Left hindlimb (tissue), 1 donor: ENCODE data around the gene LMO7.

Experiments
- DNase-seq: peaks from one replicate; pipeline ENCODE4 v3.0.0-alpha.2; 2018

Gene LMO7

DNA sequence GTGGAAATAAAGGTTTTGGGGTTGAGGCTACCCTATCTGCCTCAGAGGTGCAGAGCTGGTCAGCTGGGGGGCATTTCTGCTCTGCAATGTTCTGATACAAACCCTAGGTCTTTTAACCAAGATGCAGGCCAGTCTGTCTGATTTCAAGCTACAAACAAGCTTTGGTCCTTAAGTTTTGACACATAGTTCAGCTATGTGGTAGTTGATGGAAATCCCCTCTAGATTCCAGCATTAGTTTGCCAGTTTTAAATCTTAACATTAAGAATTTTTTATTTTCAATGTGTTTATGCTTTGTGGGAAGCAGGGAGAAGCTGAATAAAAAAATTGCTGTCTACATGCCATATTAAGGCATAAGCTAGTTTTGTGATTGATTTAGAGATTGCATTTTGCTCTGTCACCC, 225.7 kb downstream of the LMO7 start:
- DNase-seq: no peak

DNA sequence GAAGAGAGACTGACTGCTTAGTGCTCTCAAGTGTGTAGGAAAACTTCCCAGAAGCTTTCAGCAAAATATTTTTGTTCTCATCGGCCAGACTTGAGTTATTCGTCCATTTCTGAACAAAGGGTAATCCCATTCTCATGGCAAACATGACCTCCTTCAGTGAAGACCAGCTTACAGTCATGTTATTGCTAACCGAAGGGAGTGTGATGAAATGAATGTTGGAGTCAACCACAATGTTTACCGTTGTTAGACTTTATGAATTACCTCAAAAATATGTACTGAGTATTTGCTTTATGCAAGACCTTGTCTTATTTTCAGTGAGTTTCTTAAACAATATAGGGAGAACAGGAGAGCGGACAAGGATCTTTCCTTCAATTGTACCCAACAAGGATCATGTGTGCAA, 228.6 kb downstream of the LMO7 start:
- no peak for DNase-seq

DNA sequence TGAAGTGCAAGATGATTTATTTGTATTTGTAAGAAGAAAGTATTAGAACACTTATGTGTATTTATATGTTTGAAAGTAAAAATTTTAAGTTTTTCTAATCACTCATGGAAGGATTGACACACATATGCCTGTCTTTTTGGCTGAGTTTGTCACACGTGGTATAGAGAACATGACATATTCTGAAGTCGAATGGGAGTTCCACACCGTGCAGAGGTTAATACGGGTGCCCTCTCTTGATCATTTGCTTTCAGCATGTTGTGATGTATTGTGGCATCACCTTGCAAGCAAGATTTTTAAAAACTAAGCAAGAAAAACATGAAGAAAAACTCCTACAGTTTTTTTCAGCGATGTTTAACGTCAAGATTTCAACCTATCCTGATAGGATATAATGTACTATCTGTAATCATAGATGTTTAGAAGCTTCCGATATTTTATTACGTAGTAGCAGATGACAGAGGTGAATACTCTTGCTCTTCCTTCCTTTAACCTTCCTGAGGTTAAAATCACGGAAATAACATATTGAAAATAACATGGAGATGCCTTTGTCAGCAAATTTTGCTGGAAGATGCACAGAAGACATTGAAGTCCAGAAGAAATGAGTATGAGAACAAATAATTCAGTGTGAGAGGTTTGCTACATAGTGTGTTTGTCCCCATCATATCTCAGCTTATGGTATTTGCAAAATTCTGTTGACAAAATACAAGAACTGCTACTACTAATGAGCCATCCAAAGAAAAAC, 231.4 kb downstream of the LMO7 start:
- DNase-seq: no peak

DNA sequence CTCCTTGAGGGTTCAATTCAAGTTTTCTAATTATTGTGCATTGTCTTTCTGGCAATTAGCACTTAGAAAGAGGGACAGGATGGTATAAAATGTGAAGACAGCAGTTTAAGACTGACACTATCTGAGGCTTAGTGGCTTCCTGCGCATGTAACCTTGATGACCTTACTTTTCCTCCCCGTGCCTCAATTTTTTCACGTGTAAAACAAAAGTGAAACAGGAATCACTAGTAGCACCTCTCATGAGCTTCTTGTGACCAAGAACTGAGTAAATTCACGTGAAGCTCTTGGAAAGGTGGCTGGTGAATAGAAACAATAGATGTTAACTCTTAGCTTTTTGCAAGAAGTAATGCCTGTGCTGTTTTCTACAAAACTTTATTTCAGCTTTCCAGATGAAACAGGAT, 233.9 kb downstream of the LMO7 start:
- DNase-seq: no peak

DNA sequence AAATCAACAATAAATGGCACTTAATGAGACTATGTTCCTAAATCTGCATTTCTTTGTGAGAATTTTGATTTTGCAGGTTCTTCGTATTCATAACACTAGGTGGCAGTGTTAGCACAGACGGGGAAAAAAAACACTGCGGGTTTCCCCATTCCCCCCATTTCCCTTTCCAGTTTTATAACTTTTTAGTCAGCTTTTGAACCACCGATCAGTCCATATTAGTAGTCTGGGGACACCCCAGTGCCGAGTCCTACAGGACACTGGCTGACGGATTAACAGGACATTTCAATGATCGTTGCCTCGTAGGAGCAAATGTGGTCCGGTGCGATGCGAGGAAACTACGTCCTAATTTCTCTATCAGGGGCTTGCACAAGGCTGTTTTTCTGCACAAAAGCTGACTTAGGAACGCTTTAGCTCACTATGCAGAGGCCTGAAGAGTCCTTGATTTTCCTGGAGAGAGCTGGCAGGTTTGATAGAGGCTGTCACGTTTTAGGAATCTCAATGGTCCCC, 234.3 kb downstream of the LMO7 start:
- DNase-seq: peak; percentile 67

DNA sequence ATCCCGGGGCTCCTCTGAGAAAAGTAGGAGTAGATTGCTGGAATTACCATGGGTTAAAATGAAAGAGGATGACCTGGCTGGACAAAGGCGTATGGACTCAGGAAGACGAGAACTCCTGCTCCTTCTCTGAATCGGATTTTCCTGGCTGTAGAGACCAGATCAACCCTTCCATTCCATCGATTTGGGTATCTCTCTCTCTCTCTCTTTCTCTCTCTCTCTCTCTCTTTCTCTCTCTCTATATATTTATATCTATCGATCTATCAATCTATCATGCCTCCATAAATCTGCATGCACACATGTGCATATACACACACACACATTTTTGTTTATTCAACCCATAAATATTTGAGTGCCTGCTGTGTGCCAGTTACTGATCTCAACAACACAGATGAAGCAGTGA, 234.9 kb downstream of the LMO7 start:
- no peak for DNase-seq

DNA sequence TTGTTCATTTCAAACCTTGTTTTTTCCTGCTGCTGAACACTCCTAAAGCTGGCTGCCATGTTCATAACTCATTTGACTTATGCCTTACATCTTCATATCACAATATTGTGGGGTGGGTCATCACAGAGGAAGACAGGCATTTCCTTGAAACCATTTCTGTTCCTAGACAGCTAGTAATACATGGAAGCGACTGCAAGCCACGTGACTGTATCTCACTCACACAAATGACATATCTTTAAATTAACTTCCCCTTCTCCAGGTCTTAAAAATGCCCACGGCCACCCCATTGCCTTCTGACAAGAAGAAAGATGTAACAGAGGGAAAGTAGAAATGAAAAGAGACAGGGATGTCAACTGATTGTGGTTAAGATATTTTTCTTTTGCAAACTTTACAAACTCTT, 236.8 kb downstream of the LMO7 start:
- DNase-seq: no peak

DNA sequence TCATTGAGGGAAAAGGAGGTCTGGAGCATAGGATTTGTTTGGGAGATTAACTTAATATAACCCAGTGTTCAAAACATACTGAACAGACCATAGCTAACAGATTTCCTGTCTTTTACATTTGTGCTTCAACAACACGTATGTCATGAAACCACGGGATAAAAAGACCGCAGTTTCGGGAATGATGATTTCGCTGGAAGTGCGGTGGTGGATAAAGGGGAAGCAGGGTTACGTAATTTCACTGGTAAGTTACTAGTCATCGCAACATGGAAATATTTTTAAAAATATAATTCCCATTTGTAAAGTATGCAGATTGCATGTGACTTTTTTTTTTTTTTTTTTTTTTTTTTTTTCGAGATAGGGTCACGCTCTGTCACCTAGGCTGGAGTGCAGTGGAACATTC, 237.4 kb downstream of the LMO7 start:
- DNase-seq: no peak

DNA sequence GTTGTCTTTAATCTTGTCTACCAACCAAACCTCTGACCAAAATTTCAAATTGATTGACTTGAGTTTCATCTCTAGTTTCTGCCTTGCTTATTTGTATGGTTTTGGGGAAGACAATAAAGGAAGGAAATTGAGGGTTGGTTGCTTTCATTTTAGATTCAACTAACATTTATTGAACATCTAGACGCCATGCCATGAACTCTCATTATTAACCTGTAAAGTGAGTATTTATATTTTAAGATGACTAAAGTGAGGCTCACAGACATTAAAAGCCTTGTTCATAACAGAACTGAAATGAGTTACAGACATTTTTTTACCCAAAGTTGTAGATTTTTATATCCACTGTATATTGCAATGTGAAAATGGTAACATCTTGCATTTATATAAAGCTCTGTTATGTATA, 239.3 kb downstream of the LMO7 start:
- DNase-seq: no peak

DNA sequence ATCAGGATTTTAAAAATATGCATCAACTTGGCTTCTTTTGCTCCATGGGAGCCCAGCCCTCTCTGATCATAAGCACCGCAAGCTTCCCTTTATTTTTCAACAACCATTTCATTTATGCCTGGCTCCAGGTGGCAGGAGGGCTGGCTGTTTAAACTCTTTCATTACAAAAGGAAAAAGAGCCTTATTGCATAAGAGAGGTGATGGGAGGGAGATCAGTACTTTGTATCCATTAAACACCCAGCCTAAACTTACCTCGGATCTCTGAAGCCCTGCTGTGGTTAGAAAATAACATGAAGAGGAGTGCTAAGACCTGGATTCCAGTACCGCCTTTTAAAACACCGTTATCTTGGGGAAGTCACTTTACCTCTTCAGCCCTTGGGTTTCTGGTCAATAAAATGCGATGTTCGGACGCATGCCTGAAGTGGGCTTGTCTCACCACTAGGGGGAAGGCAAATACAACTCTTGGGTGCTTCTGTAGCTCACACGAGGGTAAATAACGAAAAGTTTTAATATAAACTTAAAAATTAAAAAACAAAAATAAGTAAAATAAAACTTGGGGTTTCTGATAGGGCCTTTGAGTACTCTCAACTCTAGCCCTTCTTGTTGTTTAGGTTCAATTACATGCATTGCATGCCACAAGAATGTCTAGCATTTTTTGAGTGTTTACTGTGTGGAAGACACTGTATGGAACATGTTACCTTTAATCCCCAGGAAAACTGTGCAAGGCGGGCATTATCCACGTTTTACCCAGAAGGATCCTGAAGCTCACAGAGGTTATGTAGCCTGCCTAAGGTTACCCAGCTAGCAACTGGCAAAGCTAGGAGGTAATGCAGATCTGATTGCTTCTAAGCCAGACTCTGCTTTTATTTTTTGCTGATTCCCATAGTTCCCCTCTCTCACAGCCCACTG, 240.3 kb downstream of the LMO7 start:
- peak; percentile 51 for DNase-seq

DNA sequence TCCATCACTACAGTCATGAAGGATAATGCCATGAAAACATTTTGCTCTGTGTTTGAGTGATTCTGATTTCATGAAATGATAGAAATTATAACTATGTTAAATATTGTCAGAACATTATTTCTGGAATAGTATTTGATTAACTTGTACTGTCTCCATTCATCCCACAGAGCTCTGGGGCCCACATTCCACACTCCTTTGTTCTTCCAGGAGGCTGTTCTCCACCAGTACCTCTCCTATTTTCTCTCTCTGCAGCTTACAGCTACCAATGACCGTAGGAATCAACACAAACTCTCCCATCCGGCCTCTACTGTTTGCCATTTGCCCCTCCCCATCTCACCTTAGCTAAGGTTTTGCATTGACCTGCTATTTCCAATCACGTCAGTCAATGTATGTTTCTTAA, 240.9 kb downstream of the LMO7 start:
- no peak for DNase-seq

DNA sequence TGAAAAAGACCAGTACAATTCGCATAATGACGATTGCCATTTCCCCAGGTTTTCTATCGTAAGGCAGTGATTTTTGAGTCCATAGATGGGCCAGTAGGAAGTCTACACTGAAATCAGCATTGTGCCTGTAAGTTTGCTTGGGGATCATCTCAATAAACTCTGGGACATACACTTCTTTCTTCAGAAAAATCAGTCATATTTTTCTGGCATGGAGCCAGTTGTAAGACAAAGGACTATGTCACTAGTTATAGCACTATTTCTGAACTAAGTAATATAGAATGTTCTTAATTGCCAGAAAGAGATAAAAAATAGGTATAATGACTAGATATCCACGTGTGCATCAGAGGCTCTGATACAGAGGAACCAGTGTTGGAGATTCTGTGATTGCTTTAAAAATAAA, 243.5 kb downstream of the LMO7 start:
- DNase-seq: no peak

DNA sequence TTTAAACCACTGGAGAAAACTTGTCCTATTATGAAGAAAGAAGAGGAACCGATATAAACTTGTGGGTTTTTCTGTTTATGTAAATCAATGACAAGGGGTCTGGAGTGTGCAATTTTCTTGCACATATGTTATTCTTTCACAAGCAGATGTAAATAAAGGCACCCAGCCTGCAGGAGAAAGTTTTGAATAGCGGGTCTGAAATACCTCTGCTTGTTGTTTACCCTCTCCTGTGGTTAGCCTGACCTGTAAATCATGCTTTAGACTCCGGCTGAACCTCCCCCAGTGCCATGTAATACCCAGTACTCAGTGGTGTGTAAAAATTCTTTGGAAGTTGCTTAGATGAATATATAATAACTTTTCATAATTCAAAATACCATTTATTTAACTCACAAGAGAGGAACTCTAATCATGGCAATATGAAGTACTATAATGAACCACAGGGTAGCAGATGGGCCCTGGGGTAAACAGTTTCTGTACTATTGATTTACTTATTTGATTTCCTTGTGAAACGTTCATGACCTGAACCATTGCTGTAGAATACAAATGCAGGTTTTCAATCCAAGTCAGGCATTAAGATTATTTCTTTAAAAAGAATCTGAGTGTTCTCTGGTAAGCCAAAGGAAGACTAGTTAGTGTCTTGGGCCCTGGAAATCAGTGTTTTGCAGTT, 245.1 kb downstream of the LMO7 start:
- no peak for DNase-seq

DNA sequence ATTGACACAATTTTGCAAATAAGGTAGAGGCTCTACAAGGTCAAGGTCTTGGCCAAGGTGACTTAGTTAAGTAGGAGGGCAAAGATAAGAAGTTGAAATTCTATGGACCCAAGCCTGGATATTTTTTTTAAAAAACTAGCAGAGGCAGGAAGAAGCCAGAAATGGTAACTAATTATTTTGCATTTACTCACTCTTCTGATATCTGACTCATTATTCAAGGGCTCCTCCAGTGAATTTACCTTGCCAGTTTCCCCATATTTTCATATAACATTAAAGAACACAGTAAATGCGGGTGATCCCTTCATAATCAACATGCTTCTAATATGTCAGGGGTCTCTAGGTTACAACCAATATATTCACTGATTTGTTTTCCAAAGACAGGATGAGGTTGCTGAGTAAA, 246.1 kb downstream of the LMO7 start:
- no peak for DNase-seq

DNA sequence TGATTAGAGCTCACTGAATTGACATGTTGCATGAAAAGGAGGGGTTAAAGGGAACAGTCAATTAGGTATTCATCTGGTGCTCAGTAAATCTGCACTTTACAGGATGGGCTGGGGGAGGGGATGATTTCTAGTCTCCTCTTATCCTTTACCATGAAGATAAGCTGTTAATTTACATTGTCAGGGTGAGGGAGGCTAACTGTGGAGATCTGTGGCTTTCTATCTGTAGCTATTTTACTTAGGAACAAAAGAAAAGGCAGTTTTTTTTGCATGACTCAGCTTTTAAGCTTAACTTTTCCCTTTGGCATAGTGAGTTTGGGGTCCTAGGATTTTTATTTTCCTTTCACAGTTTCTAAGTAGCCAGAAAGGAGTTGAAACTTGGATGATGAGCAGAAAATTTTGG, 253.3 kb downstream of the LMO7 start:
- DNase-seq: no peak

DNA sequence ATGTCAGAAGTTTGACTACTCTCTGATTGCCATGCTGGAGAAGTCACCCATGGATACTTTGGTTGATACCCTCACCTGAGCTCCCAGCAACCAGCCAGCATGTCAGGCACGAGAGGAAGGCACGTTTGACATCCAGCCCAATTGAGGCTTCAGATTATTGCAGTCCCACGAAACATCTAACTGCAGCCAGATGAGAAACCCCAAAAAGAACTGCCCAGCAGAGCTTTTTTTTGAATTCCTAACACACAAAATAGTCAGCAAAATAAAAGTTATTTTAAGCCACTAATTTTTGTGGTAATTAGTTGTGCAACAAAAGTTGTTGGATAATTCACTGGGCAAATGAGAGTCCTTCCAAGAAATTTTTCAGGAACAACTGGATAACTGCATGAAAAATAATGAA, 259.0 kb downstream of the LMO7 start:
- DNase-seq: no peak

DNA sequence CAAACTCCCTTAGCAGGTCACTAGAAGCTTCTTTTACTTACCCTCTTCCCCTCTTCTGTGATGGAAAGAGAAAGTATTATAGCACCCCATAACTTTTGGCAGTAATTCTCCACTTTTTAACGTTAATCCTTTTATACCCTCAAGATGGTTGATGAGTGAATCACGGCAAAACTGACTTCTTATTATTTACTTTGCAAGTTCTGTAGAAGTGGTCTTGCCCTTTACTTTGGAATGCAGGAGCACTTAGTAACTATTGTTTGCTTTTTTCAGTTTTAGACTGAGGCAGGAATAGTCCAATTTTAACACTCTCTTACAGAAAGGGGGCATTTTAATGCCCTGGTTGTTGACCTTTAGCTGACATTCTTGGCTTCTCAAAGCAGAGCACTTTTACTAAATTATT, 260.1 kb downstream of the LMO7 start:
- no peak for DNase-seq

DNA sequence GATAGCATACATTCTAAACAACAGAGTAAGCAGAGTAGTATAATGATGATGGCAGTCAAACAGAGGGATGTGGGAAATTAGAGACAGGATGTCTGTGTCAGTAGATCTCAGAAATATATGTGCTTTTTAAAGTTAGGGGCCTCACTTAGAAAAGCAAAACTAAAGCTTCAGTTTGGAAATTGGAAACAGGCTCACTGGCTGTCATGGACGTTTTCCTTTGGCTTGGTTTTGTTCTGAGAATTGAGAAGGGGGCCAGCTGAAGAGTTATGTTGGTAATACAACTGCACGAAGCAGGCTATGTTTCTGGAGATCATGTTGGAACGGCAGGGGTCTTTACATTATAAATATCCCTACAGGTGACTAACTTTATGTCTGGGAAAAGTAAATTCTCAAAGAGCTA, 261.3 kb downstream of the LMO7 start:
- DNase-seq: peak; percentile 42

DNA sequence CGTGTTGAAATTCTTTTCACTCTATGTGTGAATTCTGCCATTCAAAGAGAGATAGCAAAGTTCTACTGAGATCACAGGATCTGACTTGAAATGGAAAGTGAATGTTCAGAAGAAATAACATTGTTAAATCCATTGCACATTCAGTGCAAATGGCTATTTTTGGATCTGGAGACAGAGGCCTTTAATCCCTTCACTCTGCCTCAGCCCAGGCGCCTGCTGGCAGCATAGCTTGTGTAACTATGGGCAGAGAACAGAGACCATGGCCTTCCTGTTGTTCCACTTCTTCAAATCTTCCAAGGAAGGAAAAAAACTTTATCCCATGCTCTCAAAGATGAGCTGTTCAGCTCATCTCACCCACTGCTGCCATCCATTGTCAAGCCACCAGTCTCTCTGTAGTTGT, 265.4 kb downstream of the LMO7 start:
- DNase-seq: no peak

DNA sequence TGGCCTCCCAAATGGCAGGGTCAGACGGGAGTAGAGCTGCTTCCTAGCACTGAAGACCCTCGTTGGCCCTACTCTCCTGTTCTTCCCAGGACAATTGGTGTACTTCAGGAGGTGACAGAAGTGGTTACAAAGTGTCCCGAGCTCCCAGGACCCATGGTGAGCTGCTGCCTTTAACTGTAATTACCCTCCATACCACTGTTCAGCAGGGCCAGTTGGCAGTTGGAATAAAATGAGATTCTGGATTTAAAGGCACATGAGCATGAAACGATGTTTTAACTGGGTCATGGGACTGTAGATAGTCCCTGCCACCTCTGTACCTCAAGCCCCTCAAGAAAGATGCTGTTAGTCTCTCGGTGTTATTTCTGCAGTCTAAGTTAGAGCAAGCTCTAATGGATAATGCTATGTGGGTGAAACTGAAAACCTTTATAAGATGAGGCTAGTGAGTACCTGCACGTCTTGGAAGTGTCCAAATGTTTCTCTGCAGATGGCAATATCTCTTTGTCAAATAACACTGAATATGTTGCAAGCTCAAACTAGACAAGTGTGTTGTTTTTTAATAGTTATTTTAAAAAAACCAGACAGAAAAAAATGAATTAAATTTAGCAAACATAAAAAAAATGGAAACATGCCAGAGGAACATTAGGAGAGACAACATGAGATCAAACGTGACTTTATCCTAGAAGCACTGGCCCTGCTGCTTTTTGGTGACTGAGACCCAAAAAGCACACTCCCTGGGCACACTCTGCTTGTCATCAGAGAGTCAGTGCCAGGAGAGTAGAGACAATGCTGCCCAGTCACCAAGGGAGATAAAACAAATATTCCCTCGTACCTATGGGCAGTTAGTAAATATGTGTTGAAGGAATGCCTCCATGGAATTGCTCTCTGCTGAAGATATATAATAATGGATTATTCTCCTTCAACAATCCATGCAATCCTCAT, 266.3 kb downstream of the LMO7 start:
- DNase-seq: no peak

DNA sequence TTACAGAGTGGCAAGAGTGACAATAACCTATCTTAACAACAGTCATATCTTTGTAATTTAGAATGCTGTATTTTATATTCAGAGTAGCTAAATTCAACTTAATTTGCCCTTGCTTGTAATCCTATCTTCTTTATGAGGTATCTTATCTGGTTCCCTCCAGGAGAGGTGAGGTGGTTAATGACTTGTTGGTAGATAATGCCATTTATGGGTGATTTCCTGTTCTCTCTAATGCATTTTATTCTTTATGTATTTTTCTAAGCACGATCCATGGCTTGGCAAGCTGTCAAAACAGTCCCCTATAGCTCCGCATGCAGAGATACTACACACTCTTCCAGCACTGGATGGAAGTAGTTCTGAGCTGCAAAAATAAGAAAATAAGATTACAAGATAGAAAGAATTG, 267.9 kb downstream of the LMO7 start:
- no peak for DNase-seq

DNA sequence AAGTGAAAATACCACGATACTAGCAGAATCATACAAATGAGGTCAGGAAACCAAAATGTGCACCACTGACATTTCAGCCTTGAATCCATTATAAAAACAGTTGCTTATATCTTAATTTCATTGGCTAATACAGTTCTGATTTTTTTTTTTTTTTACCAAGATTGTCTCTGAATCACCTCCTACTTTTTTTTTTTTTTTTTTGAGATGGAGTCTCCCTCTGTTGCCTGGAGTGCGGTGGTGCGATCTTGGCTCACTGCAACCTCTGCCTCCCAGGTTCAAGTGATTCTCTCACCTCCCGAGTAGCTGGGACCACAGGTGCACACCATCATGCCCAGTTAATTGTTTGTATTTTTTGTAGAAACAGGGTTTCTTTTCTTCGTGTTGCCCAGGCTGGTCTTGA, 270.2 kb downstream of the LMO7 start:
- DNase-seq: no peak

DNA sequence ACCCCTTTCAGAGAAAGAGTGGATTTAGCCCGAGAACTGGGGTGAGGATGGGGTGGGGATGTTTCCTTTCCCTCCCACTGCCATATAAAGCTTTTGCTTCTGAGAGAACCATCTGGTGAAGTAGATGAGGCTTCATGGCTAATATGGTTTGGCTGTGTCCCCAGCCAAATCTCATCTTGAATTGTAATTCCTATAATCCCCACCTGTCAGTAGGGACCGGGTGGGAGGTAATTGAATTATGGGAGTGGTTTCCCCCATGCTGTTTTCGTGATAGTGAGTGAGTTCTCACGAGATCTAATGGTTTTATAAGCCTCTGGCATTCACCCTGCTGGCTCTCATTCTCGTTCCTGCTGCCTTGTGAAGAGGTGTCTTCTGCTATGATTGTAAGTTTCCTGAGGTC, 270.9 kb downstream of the LMO7 start:
- DNase-seq: no peak
